ENCODE data around the gene RAD51B.

GRCh38 chr14:68741477-68741791 lies 921.9 kb downstream of the RAD51B start:
- TF ChIP-seq CTCF (IDR thresholded peaks at IDR 0.05; ENCODE audit: poor library complexity), result no peak
- no peak for TF ChIP-seq EZH2 (IDR thresholded peaks at IDR 0.05; ENCODE audit: borderline replicate concordance)

All from hepatocyte (in vitro differentiated cells).